ENCODE results near the gene PNMA6F.
"Not testable (repeated sequence)": the region's sequence is repeated elsewhere in the genome, so short reads cannot be mapped to it uniquely, and the experiment has no call there.

Gene PNMA6F

GRCh38 chrX:153302796-153303195 lies 18.8 kb downstream of the PNMA6F start:
- H3K9me3 Mint-ChIP-seq = peaks cover 1 to 3% of the 10 kb centered on the region in 2 donors
- no peaks in the 10 kb centered on the region for H3K36me3 Mint-ChIP-seq
- DNase-seq (no peak), ATAC-seq (replicated peaks) (no peak)
- no peak overlapping the region for H3K4me3 Mint-ChIP-seq
- H3K27ac Mint-ChIP-seq = no peak overlapping the region
- H3K27me3 Mint-ChIP-seq = peaks cover 27 to 28% of the 10 kb centered on the region in 2 donors
- H3K4me1 Mint-ChIP-seq = peaks cover 2 to 26% of the 10 kb centered on the region in 2 donors

GRCh38 chrX:153301746-153302145 lies 19.8 kb downstream of the PNMA6F start:
- Mint-ChIP-seq H3K4me1 (peaks cover 2 to 26% of the 10 kb centered on the region in 2 donors), H3K9me3 (peaks cover 1 to 3% of the 10 kb centered on the region in 2 donors), H3K27ac (no peak overlapping the region), H3K27me3 (peaks cover 28 to 32% of the 10 kb centered on the region in 2 donors), H3K36me3 (no peaks in the 10 kb centered on the region), H3K4me3 (no peak overlapping the region)
- DNase-seq (no peak), ATAC-seq (replicated peaks) (no peak)

- Mint-ChIP-seq H3K27me3 (peaks cover 34 to 36% of the 10 kb centered on the region in 2 donors), H3K36me3 (no peaks in the 10 kb centered on the region), H3K27ac (no peak overlapping the region), H3K9me3 (peaks cover 1 to 3% of the 10 kb centered on the region in 2 donors), H3K4me3 (no peak overlapping the region), H3K4me1 (peaks cover 2 to 15% of the 10 kb centered on the region in 2 donors)
- no peak for ATAC-seq (replicated peaks)
- DNase-seq = no peak
Observed at GRCh38 chrX:153299855-153300254, 21.7 kb downstream of the PNMA6F start.

GRCh38 chrX:153297376-153297775 lies 24.2 kb downstream of the PNMA6F start:
- peaks cover 1 to 3% of the 10 kb centered on the region in 2 donors for H3K9me3 Mint-ChIP-seq
- peaks cover 25 to 28% of the 10 kb centered on the region in 2 donors for H3K27me3 Mint-ChIP-seq
- DNase-seq = no peak
- H3K4me1 Mint-ChIP-seq = peaks cover 5 to 6% of the 10 kb centered on the region in 2 donors
- H3K4me3 Mint-ChIP-seq = no peak overlapping the region
- H3K27ac Mint-ChIP-seq = no peak overlapping the region
- no peaks in the 10 kb centered on the region for H3K36me3 Mint-ChIP-seq
- no peak for ATAC-seq (replicated peaks)

DNA sequence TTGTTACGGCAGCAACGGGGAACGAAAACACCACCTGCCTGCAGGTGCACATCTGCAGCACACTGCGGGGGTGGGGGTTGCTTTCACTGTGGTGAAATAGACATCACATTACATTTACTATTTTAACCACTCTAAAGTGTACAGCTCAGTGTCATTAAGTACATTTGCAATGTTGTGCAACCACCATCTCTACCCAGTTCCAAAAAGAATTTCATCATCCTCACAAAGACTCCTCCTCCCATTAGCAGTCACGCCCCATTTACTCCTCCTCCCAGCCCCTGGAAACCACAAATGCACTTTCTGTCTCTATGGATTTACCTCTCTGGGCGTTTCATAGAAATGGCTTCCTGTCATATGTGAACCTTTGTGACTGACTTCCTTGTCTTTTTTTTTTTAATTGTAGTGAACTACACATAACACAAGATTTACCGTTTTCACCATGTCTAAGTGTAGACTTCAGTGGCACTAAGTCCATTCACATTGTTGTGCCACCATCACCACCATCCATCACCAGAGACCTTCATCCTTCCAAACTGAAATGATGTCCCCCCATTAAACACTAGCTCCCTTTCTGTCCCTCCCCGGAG lies 28.0 kb downstream of the PNMA6F start:
- H3K4me3 Mint-ChIP-seq, H3K27ac Mint-ChIP-seq, DNase-seq, H3K4me1 Mint-ChIP-seq, H3K36me3 Mint-ChIP-seq, H3K9me3 Mint-ChIP-seq: not testable (repeated sequence)
- peaks cover 24 to 25% of the 10 kb centered on the region in 2 donors for H3K27me3 Mint-ChIP-seq
- peak in 1 of 2 donors; percentile 22 for ATAC-seq (replicated peaks)

- H3K4me3 Mint-ChIP-seq; H3K4me1 Mint-ChIP-seq; ATAC-seq (replicated peaks); DNase-seq; H3K27ac Mint-ChIP-seq; H3K9me3 Mint-ChIP-seq; H3K36me3 Mint-ChIP-seq; H3K27me3 Mint-ChIP-seq: not testable (repeated sequence)
Observed at GRCh38 chrX:153288807-153289206, 32.8 kb downstream of the PNMA6F start.

DNA sequence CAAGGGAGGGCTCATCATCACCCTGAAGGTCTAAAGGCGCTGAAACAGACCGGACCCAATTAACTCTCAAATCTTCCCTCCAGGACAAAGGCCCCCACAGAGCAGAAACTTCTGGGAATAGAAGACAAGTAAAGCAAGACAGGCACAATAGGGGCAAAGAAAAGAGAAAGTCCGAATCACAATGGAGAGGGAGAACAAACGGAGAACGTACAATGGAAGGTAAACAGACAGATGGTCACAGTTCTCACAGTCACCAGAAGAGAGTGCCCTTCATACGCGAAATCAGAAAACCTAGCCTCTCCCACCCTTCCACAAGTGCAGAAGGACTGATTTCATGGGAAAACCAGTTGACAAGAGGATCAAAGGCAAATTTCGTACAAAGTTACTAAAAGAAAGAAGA lies 35.9 kb downstream of the PNMA6F start:
- not testable (repeated sequence) for H3K36me3 Mint-ChIP-seq; DNase-seq; H3K27ac Mint-ChIP-seq; H3K27me3 Mint-ChIP-seq; ATAC-seq (replicated peaks); H3K9me3 Mint-ChIP-seq; H3K4me1 Mint-ChIP-seq; H3K4me3 Mint-ChIP-seq

DNA sequence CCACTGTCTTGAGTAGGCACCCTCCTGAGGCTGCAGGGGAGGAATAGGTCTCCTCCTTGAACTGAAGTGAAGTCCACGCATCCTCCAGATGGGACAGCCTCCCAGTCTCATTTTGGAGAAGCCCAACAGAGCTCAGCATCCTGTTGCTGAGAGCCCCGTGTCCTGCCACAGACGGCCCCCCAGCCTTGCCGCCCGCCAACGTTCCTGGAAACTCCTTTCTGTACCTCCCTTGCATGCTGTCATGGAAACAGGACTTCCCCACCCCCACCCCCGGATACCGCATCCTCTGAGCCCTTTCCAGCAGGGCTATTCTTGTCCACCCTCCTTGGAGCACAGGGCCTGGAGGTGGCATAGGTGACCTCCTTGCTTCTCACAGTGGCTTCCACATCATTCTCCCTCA lies 37.6 kb downstream of the PNMA6F start:
- not testable (repeated sequence) for ATAC-seq (replicated peaks); H3K9me3 Mint-ChIP-seq; H3K27ac Mint-ChIP-seq; DNase-seq; H3K4me3 Mint-ChIP-seq; H3K4me1 Mint-ChIP-seq; H3K36me3 Mint-ChIP-seq; H3K27me3 Mint-ChIP-seq

DNA sequence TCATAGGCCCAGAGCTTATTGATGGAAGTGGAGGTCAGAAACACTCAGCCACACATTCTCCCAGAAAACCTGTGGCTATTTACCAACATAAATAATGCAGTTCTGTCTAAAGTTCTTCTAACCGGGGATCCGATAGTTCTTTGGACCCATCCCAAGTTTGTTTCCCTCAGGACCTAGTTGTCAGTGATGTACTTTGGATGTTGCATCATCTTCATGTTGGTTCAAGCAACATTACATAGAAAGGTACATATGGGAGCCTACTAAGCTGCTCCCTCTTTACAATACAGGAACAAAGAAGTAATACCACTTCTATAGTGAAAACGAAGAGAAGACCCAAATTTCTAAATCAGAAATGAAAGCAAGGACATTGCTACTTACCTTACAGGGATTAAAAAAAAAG lies 39.8 kb downstream of the PNMA6F start:
- not testable (repeated sequence) for H3K4me3 Mint-ChIP-seq, H3K27ac Mint-ChIP-seq, H3K9me3 Mint-ChIP-seq

DNA sequence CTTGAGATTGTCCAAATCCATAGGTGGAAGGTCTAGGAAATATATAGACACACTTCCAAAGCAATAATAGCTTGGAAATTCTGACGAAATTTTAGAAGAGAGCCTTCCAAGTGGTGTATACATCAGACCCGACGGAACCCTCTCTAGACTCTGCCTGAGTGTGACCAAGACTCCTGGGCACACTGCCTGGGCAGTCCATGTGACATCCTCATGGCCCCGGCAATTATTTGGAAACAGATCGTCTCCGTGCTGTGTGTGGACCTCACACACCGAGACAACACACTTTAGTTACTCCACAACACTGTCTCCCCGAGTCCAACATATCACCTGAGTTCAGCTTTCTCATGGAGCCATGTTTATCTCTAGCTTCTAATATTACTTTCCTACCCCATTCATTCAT lies 42.3 kb downstream of the PNMA6F start:
- H3K4me1 Mint-ChIP-seq; H3K27ac Mint-ChIP-seq; H3K9me3 Mint-ChIP-seq; DNase-seq; H3K36me3 Mint-ChIP-seq; ATAC-seq (replicated peaks); H3K4me3 Mint-ChIP-seq; H3K27me3 Mint-ChIP-seq: not testable (repeated sequence)

More for the DNA sequence above, 39.8 kb downstream of the PNMA6F start:
- H3K4me1 Mint-ChIP-seq; ATAC-seq (replicated peaks); DNase-seq; H3K36me3 Mint-ChIP-seq; H3K27me3 Mint-ChIP-seq: not testable (repeated sequence)

DNA sequence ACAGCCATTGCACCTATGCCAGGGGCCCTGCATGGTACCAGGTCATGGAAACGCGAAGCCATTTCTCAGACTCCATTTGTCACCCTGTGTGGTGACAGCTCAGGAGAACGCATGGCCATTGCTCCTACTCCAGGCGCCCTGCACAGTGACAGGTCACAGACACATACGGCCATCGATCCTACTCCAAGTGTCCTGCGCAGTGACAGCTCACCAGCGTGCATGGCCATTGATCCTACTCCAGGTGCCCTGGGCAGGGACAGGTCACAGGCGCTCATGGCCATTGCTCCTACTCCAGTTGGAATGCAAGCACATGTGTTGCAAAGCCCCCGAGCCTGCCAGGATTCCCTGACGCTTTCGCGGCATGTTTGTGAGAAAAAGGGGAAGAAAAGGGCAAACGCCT lies 45.5 kb downstream of the PNMA6F start:
- not testable (repeated sequence) for H3K4me3 Mint-ChIP-seq; H3K36me3 Mint-ChIP-seq; DNase-seq; H3K4me1 Mint-ChIP-seq; H3K27me3 Mint-ChIP-seq; H3K9me3 Mint-ChIP-seq; H3K27ac Mint-ChIP-seq; ATAC-seq (replicated peaks)

- not testable (repeated sequence) for H3K9me3 Mint-ChIP-seq, DNase-seq
Observed at GRCh38 chrX:153275418-153275817, 46.1 kb downstream of the PNMA6F start.

DNA sequence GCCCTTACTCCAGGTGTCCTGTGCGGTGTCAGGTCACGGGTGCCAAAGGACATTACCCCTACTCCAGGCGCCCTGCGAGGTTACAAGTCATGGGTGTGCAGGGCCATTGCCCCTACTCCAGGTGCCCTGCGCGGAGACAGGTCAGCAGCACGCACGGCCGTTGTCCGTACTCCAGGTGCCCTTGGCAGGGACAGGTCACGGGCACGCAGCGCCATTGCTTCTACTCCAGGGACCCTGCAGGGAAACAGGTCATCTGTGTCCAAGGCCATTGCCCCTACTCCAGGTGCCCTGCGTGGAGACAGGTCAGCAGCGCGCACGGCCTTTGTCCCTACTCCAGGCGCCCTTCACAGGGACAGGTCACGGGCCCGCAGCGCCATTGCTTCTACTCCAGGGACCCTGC lies 49.0 kb downstream of the PNMA6F start:
- not testable (repeated sequence) for H3K4me1 Mint-ChIP-seq; H3K4me3 Mint-ChIP-seq; ATAC-seq (replicated peaks); H3K9me3 Mint-ChIP-seq; DNase-seq; H3K36me3 Mint-ChIP-seq; H3K27ac Mint-ChIP-seq; H3K27me3 Mint-ChIP-seq

More at GRCh38 chrX:153275418-153275817, 46.1 kb downstream of the PNMA6F start:
- not testable (repeated sequence) for ATAC-seq (replicated peaks); H3K4me3 Mint-ChIP-seq; H3K4me1 Mint-ChIP-seq; H3K27ac Mint-ChIP-seq; H3K27me3 Mint-ChIP-seq; H3K36me3 Mint-ChIP-seq

- H3K36me3 Mint-ChIP-seq; H3K4me1 Mint-ChIP-seq; ATAC-seq (replicated peaks); DNase-seq; H3K27me3 Mint-ChIP-seq; H3K9me3 Mint-ChIP-seq; H3K4me3 Mint-ChIP-seq; H3K27ac Mint-ChIP-seq: not testable (repeated sequence)
Observed at GRCh38 chrX:153272070-153272469, 49.5 kb downstream of the PNMA6F start.

All from stimulated activated naive B cell treated with anti-CD40 and anti-IgM and Interleukin-4, amounts not matched to agents 10 μg/mL and 1 μg/mL and 100 μg/mL, for 72 hours (primary cell).